K562 (cell line): ENCODE data around the gene DAPK1. TPM values are rescaled to one million over a fixed set of nuclear protein-coding genes. Genes with fewer than 3 reads are reported as not detected.
A peak's percentile ranks its signal among the peaks of the same experiment; 100 is the strongest.

ENCODE experiments used
- BRD4 ChIP-seq: fragments of 200-600 bp; sonication (generic); IDR thresholded peaks from 2 replicates; pipeline ENCODE4 v1.6.1; 2017; ENCODE audit warnings: inconsistent platforms
- COPS2 ChIP-seq: fragments of 450-650 bp; conservative IDR thresholded peaks from 2 replicates; pipeline ENCODE4 v1.6.1; 2016; ENCODE audit warnings: mild to moderate bottlenecking, moderate library complexity
- HDAC2 ChIP-seq: fragments of 450-650 bp; IDR thresholded peaks from 2 replicates; pipeline ENCODE4 v1.6.1; 2016; ENCODE audit warnings: mild to moderate bottlenecking
- IFI16 ChIP-seq: fragments of 250-450 bp; sonication (Bioruptor Pico); IDR thresholded peaks from 2 replicates; pipeline ENCODE4 v2.1.2; 2022; ENCODE audit warnings: mild to moderate bottlenecking, inconsistent platforms
- JUND ChIP-seq, 2 experiments: IDR thresholded peaks; 2 replicates in 1 of 2; 3 replicates in 1 of 2; pipeline ENCODE4 v1.6.1; 2011; ENCODE audit warnings: borderline replicate concordance in 2 of 2, low read depth in 2 of 2, low read length in 2 of 2, improper control_type of control experiment in 1 of 2, missing biosample characterization in 1 of 2, missing genetic modification characterization in 1 of 2, missing genetic modification reagents in 1 of 2
- PHB2 ChIP-seq: fragments of 450-650 bp; IDR thresholded peaks from 2 replicates; pipeline ENCODE4 v1.6.1; 2017; ENCODE audit warnings: low read depth
- SMARCA4 ChIP-seq: fragments of 450-650 bp; IDR thresholded peaks from 2 replicates; pipeline ENCODE4 v1.6.1; 2016
- SRSF9 ChIP-seq: fragments of 200-400 bp; formaldehyde crosslinking; IDR thresholded peaks from 2 replicates; pipeline ENCODE4 v1.6.1; 2017; ENCODE audit warnings: low read depth, low read length, borderline replicate concordance
- TCFL5 ChIP-seq: fragments of 250-450 bp; sonication (Bioruptor Pico); conservative IDR thresholded peaks from 2 replicates; pipeline ENCODE4 v1.6.1; 2021; ENCODE audit warnings: mild to moderate bottlenecking, moderate library complexity, matching md5 sums
- TFAM ChIP-seq: fragments of 250-450 bp; sonication (Bioruptor Pico); conservative IDR thresholded peaks from 2 replicates; pipeline ENCODE4 v1.5.0; 2021; ENCODE audit warnings: mild to moderate bottlenecking, moderate library complexity
- ZFX ChIP-seq: sonication (generic); formaldehyde crosslinking; IDR thresholded peaks from 2 replicates; pipeline ENCODE4 v1.8.0; 2022; ENCODE audit warnings: mild to moderate bottlenecking, missing genetic modification reagents, moderate library complexity
- ZKSCAN1 ChIP-seq: fragments of 150-350 bp; IDR thresholded peaks from 2 replicates; pipeline ENCODE4 v1.6.1; 2016; ENCODE audit warnings: low read depth, low read length
- ZNF232 ChIP-seq: sonication (generic); formaldehyde crosslinking; IDR thresholded peaks from 2 replicates; pipeline ENCODE4 v1.8.0; 2022; ENCODE audit warnings: mild to moderate bottlenecking, missing genetic modification reagents
- ZNF408 ChIP-seq: fragments of 250-450 bp; sonication (Bioruptor Pico); IDR thresholded peaks from 2 replicates; pipeline ENCODE4 v1.4.0; 2020; ENCODE audit warnings: low read depth, mild to moderate bottlenecking, moderate library complexity
- ZNF707 ChIP-seq: fragments of 250-450 bp; sonication (Bioruptor Pico); conservative IDR thresholded peaks from 2 replicates; pipeline ENCODE4 v1.8.0; 2022; ENCODE audit warnings: inconsistent platforms, mild to moderate bottlenecking, moderate library complexity
- polyA plus RNA-seq, 8 experiments: library from polyadenylated mRNA; depleted of rRNA in 4 of 8; stranded (reverse) in 5 of 8; unstranded in 3 of 8; fragments of >200 nt; fragmentation: Nextera tagmentation in 2 of 8; fragmentation: Illumina TruSeq in 1 of 8; extraction: Ambion mirVana in 2 of 8; extraction: Trizol in 1 of 8; gene quantifications; 2 replicates each; pipeline versions ENCODE4 v1.2.1 to v1.2.3, GENCODE V29; 2011 to 2014; ENCODE audit warnings: inconsistent platforms in 1 of 8, missing spikeins in 1 of 8
- total RNA-seq, 7 experiments: library from RNA; depleted of rRNA in 6 of 7; stranded (reverse); fragments of >200 nt in 6 of 7; fragmentation: Illumina TruSeq in 2 of 7; extraction: Trizol in 2 of 7; gene quantifications; 2 replicates each; pipeline versions ENCODE4 v1.2.1 to v1.2.3, GENCODE V29; 2011 to 2021; ENCODE audit warnings: low replicate concordance in 1 of 7
- TF ChIP-seq, protein P1 (sequence below): sonication (generic); formaldehyde crosslinking; IDR thresholded peaks from 2 replicates; pipeline ENCODE4 v1.8.0; 2022; ENCODE audit warnings: mild to moderate bottlenecking, missing genetic modification reagents
- TF ChIP-seq, protein P2 (sequence below): fragments of 250-450 bp; sonication (Bioruptor Pico); IDR thresholded peaks from 2 replicates; pipeline ENCODE4 v1.4.0; 2020
- TF ChIP-seq, protein P3 (sequence below): fragments of 250-450 bp; sonication (Bioruptor Pico); IDR thresholded peaks from 2 replicates; pipeline ENCODE4 v1.8.0; 2022; ENCODE audit warnings: moderate library complexity, mild to moderate bottlenecking, inconsistent platforms
- TF ChIP-seq, protein P4 (sequence below): fragments of 150-350 bp; IDR thresholded peaks from 2 replicates; pipeline ENCODE4 v1.6.1; 2014; ENCODE audit warnings: low read depth, mild to moderate bottlenecking, low read length, borderline replicate concordance
- TF ChIP-seq, protein P5 (sequence below): fragments of 250-450 bp; sonication (Bioruptor Pico); IDR thresholded peaks from 2 replicates; pipeline ENCODE4 v1.5.1; 2021; ENCODE audit warnings: mild to moderate bottlenecking
- TF ChIP-seq, protein P6 (sequence below): sonication (generic); formaldehyde crosslinking; IDR thresholded peaks from 2 replicates; pipeline ENCODE4 v1.9.0; 2022; ENCODE audit warnings: mild to moderate bottlenecking, missing genetic modification reagents

Gene DAPK1
- total and polyA plus RNA-seq, 9 of the 15 experiments (the other 6 are each of a cell fraction or from before 2014, with no cell fraction given), result 1.7 to 26.4 (median 15.8) TPM

DNA sequence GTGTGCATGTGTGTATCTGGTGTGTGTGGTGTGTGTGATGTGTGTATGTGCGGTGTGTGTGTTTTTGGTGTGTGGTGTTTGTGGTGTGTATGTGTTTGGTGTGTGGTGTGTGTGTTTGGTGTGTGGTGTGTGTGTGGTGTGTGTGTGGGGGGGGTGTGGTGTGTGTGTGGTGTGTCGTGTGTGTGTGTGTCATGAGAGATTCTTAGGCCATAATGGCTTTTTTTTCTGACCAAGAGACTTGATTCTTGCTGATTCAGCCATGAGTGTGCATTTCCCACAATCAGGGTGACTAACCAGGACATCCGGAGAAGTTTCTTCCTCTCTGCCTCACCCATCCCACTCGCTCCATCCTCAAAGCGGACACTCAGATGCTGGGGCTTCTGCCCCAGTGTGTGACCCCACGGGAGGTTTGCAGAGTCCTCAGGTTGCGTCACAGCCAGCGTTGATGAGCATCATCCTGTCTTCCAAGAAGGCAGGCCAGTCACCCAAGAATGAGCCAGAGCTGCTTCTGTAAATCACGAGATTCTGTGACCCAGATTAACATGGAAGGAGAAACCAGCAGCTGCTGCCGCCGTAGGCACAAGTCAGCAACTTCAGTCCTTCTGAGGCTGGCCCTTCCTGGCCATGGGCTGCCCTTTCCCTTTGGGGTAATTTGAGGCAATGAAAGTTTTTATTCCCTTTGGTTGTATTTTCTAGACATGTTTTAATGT is 215.8 kb downstream of the DAPK1 start (continued):
- TF ChIP-seq ZNF408 (CRISPR knock-in tag) (no peak), ZNF232 (CRISPR knock-in tag) (no peak), TFAM (CRISPR knock-in tag) (no peak), ZFX (CRISPR knock-in tag) (no peak), BRD4 (0 out of 2 replicates have a peak, but pooled peaks have one; percentile 32), COPS2 (no peak), PHB2 (no peak), HDAC2 (peak; percentile 96), JUND (IDR thresholded peaks at IDR 0.05; ENCODE audit: borderline replicate concordance, low read depth, low read length) (peak; percentile 94), JUND (tag; IDR thresholded peaks at IDR 0.05; ENCODE audit: borderline replicate concordance, low read depth, low read length) (peak; percentile 89; the same call in 2 of the 3 replicates), SRSF9 (no peak), ZKSCAN1 (no peak), IFI16 (no peak), SMARCA4 (peak; percentile 91), TCFL5 (CRISPR knock-in tag) (no peak), ZNF707 (CRISPR knock-in tag) (no peak)
- TF ChIP-seq, protein P1, sequence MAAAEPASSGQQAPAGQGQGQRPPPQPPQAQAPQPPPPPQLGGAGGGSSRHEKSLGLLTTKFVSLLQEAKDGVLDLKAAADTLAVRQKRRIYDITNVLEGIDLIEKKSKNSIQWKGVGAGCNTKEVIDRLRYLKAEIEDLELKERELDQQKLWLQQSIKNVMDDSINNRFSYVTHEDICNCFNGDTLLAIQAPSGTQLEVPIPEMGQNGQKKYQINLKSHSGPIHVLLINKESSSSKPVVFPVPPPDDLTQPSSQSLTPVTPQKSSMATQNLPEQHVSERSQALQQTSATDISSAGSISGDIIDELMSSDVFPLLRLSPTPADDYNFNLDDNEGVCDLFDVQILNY, result no peak
- TF ChIP-seq, protein P2, sequence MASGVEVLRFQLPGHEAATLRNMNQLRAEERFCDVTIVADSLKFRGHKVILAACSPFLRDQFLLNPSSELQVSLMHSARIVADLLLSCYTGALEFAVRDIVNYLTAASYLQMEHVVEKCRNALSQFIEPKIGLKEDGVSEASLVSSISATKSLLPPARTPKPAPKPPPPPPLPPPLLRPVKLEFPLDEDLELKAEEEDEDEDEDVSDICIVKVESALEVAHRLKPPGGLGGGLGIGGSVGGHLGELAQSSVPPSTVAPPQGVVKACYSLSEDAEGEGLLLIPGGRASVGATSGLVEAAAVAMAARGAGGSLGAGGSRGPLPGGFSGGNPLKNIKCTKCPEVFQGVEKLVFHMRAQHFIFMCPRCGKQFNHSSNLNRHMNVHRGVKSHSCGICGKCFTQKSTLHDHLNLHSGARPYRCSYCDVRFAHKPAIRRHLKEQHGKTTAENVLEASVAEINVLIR (CRISPR knock-in tag), result 0 out of 2 replicates have a peak, but pooled peaks have one; percentile 21
- TF ChIP-seq, protein P3, sequence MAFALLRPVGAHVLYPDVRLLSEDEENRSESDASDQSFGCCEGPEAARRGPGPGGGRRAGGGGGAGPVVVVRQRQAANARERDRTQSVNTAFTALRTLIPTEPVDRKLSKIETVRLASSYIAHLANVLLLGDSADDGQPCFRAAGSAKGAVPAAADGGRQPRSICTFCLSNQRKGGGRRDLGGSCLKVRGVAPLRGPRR (CRISPR knock-in tag), result no peak
- TF ChIP-seq, protein P4, sequence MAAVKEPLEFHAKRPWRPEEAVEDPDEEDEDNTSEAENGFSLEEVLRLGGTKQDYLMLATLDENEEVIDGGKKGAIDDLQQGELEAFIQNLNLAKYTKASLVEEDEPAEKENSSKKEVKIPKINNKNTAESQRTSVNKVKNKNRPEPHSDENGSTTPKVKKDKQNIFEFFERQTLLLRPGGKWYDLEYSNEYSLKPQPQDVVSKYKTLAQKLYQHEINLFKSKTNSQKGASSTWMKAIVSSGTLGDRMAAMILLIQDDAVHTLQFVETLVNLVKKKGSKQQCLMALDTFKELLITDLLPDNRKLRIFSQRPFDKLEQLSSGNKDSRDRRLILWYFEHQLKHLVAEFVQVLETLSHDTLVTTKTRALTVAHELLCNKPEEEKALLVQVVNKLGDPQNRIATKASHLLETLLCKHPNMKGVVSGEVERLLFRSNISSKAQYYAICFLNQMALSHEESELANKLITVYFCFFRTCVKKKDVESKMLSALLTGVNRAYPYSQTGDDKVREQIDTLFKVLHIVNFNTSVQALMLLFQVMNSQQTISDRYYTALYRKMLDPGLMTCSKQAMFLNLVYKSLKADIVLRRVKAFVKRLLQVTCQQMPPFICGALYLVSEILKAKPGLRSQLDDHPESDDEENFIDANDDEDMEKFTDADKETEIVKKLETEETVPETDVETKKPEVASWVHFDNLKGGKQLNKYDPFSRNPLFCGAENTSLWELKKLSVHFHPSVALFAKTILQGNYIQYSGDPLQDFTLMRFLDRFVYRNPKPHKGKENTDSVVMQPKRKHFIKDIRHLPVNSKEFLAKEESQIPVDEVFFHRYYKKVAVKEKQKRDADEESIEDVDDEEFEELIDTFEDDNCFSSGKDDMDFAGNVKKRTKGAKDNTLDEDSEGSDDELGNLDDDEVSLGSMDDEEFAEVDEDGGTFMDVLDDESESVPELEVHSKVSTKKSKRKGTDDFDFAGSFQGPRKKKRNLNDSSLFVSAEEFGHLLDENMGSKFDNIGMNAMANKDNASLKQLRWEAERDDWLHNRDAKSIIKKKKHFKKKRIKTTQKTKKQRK, result no peak
- TF ChIP-seq, protein P5, sequence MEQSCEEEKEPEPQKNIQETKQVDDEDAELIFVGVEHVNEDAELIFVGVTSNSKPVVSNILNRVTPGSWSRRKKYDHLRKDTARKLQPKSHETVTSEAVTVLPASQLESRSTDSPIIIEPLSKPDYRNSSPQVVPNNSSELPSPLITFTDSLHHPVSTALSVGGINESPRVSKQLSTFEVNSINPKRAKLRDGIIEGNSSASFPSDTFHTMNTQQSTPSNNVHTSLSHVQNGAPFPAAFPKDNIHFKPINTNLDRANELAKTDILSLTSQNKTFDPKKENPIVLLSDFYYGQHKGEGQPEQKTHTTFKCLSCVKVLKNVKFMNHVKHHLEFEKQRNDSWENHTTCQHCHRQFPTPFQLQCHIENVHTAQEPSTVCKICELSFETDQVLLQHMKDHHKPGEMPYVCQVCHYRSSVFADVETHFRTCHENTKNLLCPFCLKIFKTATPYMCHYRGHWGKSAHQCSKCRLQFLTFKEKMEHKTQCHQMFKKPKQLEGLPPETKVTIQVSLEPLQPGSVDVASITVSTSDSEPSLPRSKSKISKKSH (CRISPR knock-in tag), result no peak
- TF ChIP-seq, protein P6, sequence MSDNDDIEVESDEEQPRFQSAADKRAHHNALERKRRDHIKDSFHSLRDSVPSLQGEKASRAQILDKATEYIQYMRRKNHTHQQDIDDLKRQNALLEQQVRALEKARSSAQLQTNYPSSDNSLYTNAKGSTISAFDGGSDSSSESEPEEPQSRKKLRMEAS (CRISPR knock-in tag), result no peak
